Transverse colon (tissue), 4 donors: ENCODE measurements around the gene STAT3. TPM values are rescaled to one million over a fixed set of nuclear protein-coding genes. Genes with fewer than 3 reads are reported as not detected.
"Not testable (repeated sequence)": the region's sequence is repeated elsewhere in the genome, so short reads cannot be mapped to it uniquely, and the experiment has no call there.

Source experiments
- DNase-seq: peaks from one replicate; pipeline ENCODE4 v3.0.0-alpha.2; 2019
- H3K27ac ChIP-seq, 4 donors: fragments of 200-600 bp; sonication (generic); 2 replicates each; pipeline ENCODE4 v1.5.1; 2016 to 2018; ENCODE audit warnings: inconsistent platforms in 4 of 4
- H3K27me3 ChIP-seq: fragments of 200-600 bp; sonication (generic); 2 replicates; pipeline ENCODE4 v1.5.1; 2017; ENCODE audit warnings: inconsistent platforms
- H3K36me3 ChIP-seq, 4 donors: fragments of 200-600 bp; sonication (generic); 2 replicates each; pipeline ENCODE4 v1.5.1; 2017 to 2019; ENCODE audit warnings: inconsistent platforms in 4 of 4
- H3K4me1 ChIP-seq, 4 donors: fragments of 200-600 bp; sonication (generic); 2 replicates each; pipeline ENCODE4 v1.5.1; 2017 to 2020; ENCODE audit warnings: inconsistent platforms in 4 of 4
- H3K4me3 ChIP-seq, 4 donors: fragments of 200-600 bp; sonication (generic); 1 replicate in 1 of 4; 2 replicates in 3 of 4; pipeline versions ENCODE4 v1.5.1 to v1.6.1; 2017 to 2019; ENCODE audit warnings: inconsistent platforms in 4 of 4
- H3K9me3 ChIP-seq, 2 donors: fragments of 200-600 bp; sonication (generic); 2 replicates each; pipeline ENCODE4 v1.5.1; 2017 to 2019; ENCODE audit warnings: inconsistent platforms in 2 of 2
- EP300 ChIP-seq: sonication (generic); formaldehyde crosslinking; IDR thresholded peaks from one replicate; pipeline ENCODE4 v1.6.1; 2017; ENCODE audit warnings: antibody characterized with exemption, low read depth
- POLR2A ChIP-seq: fragments of 450-650 bp; IDR thresholded peaks from one replicate; pipeline ENCODE4 v1.6.1; 2016; ENCODE audit warnings: antibody characterized with exemption, mild to moderate bottlenecking, moderate library complexity
- POLR2AphosphoS5 ChIP-seq, 3 donors: sonication (generic); formaldehyde crosslinking; IDR thresholded peaks; one replicate each; pipeline ENCODE4 v1.6.1; 2016; ENCODE audit warnings: antibody characterized with exemption in 3 of 3
- WGBS, 2 donors: methylation state at CpG; one replicate each; pipeline ENCODE4 v1.1.5; 2018; ENCODE audit warnings: low coverage in 1 of 2; 5-methylcytosine and 5-hydroxymethylcytosine counted together
- in situ Hi-C, 4 donors: fragments of 200-750 bp; cut with MboI; loops; one replicate each; pipeline versions ENCODE4 v1.15.0 to v1.15.1; 2017; ENCODE audit warnings: low sequenced_read_pairs in 3 of 4, low pct_ligation_motif_present in 1 of 4, low pct_unique_long_range_greater_than_20kb in 1 of 4
- intact Hi-C: fragments of 100-400 bp; cut with DNase I; formaldehyde crosslinking; loops from one replicate; pipeline ENCODE4 v1.15.1; 2023; ENCODE audit warnings: low total_unique reads
- total RNA-seq, 4 donors: library from RNA; depleted of rRNA; stranded (reverse); fragments of >200 nt; gene quantifications; one replicate each; pipeline ENCODE4 v1.1.0, GENCODE V29; 2016
- TF ChIP-seq, protein P1 (sequence below), 5 experiments: fragments of 200-600 bp in 3 of 5; fragments of 450-650 bp in 2 of 5; sonication (generic) in 3 of 5; IDR thresholded peaks; 1 replicate in 2 of 5; 2 replicates in 3 of 5; pipeline ENCODE4 v1.5.1; 2016 to 2017; ENCODE audit warnings: antibody characterized with exemption in 5 of 5, inconsistent platforms in 3 of 5, mild to moderate bottlenecking in 2 of 5, moderate library complexity in 1 of 5

STAT3 gene
- total RNA-seq, 4 donors from 2014 or later: 110 to 156 (median 130) TPM

DNA sequence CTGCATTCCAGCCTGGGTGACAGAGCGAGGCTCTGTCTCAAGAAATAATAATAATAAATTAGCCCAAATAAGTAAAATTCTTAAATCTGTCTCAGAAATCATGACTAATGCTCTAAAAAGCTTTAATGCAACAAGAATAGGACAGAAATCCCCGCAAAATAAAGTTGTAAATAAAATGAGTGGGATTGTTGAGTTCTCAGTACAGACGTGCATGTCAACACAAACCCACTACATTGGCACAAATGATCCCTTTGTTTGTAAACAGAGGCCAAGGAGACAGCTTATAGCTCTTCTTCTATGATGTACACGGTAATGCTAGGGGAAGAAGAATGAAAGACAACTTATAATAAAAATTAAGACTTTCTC is 118.1 kb downstream of the STAT3 start:
- H3K4me3 ChIP-seq: no peak overlapping the region
- peaks cover 0 to 78% (median 30%) of the 10 kb centered on the region in 4 donors for H3K4me1 ChIP-seq
- no peaks in the 10 kb centered on the region for H3K27me3 ChIP-seq
- H3K9me3 ChIP-seq: no peaks in the 10 kb centered on the region
- peak overlapping the region; percentile 23 to 65 (median 34) for H3K27ac ChIP-seq
- TF ChIP-seq, protein P1, sequence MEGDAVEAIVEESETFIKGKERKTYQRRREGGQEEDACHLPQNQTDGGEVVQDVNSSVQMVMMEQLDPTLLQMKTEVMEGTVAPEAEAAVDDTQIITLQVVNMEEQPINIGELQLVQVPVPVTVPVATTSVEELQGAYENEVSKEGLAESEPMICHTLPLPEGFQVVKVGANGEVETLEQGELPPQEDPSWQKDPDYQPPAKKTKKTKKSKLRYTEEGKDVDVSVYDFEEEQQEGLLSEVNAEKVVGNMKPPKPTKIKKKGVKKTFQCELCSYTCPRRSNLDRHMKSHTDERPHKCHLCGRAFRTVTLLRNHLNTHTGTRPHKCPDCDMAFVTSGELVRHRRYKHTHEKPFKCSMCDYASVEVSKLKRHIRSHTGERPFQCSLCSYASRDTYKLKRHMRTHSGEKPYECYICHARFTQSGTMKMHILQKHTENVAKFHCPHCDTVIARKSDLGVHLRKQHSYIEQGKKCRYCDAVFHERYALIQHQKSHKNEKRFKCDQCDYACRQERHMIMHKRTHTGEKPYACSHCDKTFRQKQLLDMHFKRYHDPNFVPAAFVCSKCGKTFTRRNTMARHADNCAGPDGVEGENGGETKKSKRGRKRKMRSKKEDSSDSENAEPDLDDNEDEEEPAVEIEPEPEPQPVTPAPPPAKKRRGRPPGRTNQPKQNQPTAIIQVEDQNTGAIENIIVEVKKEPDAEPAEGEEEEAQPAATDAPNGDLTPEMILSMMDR (IDR thresholded peaks at IDR 0.05): no peak
- TF ChIP-seq EP300: no peak
- TF ChIP-seq POLR2AphosphoS5 (IDR thresholded peaks at IDR 0.05): no peak
- TF ChIP-seq POLR2A: no peak
- H3K36me3 ChIP-seq: no peaks in the 10 kb centered on the region
- intact Hi-C loops: no loop called here
- no peak for DNase-seq
- in situ Hi-C loops: no loop called here
- 72 to 80% methylated on average over 4 of the region's 4 CpGs for WGBS, 2 donors

GRCh38 chr17:42268236-42268635 is 120.0 kb downstream of the STAT3 start:
- in situ Hi-C loops (no loop called here), intact Hi-C loops (no loop called here)
- Histone ChIP-seq H3K9me3 (no peaks in the 10 kb centered on the region), H3K4me3 (no peak overlapping the region), H3K27ac (peak overlapping the region in 1 of 4 donors; percentile 40), H3K4me1 (peaks cover 0 to 60% (median 18%) of the 10 kb centered on the region in 4 donors), H3K27me3 (no peaks in the 10 kb centered on the region), H3K36me3 (no peaks in the 10 kb centered on the region)
- no peak for DNase-seq
- WGBS, 2 donors: 72 to 84% methylated on average over 5 of the region's 5 CpGs
- TF ChIP-seq EP300 (no peak), POLR2AphosphoS5 (IDR thresholded peaks at IDR 0.05) (no peak), POLR2A (no peak)

DNA sequence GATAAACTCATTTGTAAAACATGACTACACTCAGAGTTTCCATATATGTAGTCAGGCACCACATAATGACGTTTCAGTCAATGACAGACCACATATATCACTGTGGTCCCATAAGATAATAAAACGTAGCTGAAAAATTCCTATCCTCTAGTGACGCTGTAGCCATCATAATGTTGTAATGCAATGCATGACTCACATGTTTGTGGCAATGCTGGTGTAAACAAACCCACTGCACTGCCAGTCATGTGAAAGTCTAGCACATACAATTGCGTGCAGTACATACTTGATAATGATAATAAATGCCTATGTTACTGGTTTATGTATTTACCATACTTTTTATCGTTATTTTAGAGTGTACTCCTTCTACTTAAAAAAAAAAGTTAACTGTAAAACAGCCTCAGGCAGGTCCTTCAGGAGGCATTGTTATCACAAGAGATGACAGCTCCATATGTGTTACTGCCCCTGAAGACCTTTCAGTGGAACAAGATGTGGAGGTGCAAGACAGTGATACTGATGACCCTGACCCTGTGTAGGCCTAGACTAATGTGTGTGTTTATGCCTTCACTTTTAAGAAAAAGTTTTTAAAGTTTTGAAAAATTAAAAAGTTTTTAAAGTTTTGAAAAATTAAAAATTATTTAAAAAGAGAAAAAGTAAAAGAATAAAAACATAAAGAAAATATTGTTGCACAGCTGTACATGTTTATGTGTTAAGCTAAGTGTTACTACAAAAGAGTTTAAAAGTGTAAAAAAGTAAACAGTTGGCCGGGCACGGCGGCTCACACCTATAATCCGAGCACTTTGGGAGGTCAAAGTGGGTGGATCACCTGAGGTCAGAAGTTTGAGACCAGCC is 121.1 kb downstream of the STAT3 start:
- intact Hi-C loops (no loop called here), in situ Hi-C loops (no loop called here)
- H3K27ac ChIP-seq: peak overlapping the region; percentile 28 to 53 (median 32)
- DNase-seq: no peak
- no peaks in the 10 kb centered on the region for H3K36me3 ChIP-seq
- 58 to 66% methylated on average over 9 of the region's 9 CpGs for WGBS, 2 donors
- no peak for TF ChIP-seq POLR2A
- TF ChIP-seq EP300: peak; percentile 94
- TF ChIP-seq, protein P1 (IDR thresholded peaks at IDR 0.05): no peak
- TF ChIP-seq POLR2AphosphoS5 (IDR thresholded peaks at IDR 0.05): peak; percentile 42 to 72 (median 70)
- peaks cover 0 to 49% (median 13%) of the 10 kb centered on the region in 4 donors for H3K4me1 ChIP-seq
- H3K9me3 ChIP-seq: no peaks in the 10 kb centered on the region
- no peaks in the 10 kb centered on the region for H3K27me3 ChIP-seq
- no peak overlapping the region for H3K4me3 ChIP-seq

DNA sequence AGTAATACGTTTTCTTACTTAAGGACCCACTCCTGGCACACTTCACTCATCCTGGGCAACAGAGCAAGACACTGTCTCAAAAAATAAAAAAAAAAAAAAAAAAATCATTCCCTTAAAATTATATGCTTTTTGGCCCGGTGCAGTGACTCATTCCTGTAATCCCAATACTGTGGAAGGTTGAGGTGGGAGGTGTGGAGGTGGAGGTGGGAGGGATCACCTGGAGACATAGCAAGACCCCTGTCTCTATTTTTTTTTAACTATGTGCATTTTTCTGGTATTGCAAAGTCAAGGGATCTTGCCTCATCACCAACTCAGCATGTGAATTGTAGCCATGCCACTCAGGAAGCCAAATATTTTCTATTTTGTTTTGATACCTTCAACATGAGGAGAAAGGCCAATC is 121.8 kb downstream of the STAT3 start:
- no peak for DNase-seq
- H3K4me1 ChIP-seq: peaks cover 0 to 42% (median 10%) of the 10 kb centered on the region in 4 donors
- no peaks in the 10 kb centered on the region for H3K9me3 ChIP-seq
- no peaks in the 10 kb centered on the region for H3K27me3 ChIP-seq
- TF ChIP-seq POLR2AphosphoS5 (IDR thresholded peaks at IDR 0.05): no peak
- in situ Hi-C loops: no loop called here
- no peaks in the 10 kb centered on the region for H3K36me3 ChIP-seq
- peak overlapping the region in 2 of 4 donors; percentile 31 to 51 for H3K27ac ChIP-seq
- no peak overlapping the region for H3K4me3 ChIP-seq
- 77 to 92% methylated on average over 2 of the region's 2 CpGs for WGBS, 2 donors
- intact Hi-C loops: no loop called here

- in situ Hi-C loops, H3K27ac ChIP-seq, H3K36me3 ChIP-seq, H3K27me3 ChIP-seq, DNase-seq, H3K4me3 ChIP-seq, H3K9me3 ChIP-seq, intact Hi-C loops: not testable (repeated sequence)
- WGBS, 2 donors: 90% methylated on average over 3 of the region's 4 CpGs; no CpG with 5 or more reads in 1 of the 2 donors
- peaks cover 0 to 28% (median 1%) of the 10 kb centered on the region in 4 donors for H3K4me1 ChIP-seq
Observed at GRCh38 chr17:42264366-42264765, 123.9 kb downstream of the STAT3 start.

Other genes with a start within 250 kb of the STAT3 start
- 100 to 1,000 TPM in 2 of 4 donors, 10 to 100 TPM in 2; 40.8 to 172 (median 112) TPM for gene RAB5C, start 233.5 kb downstream of the STAT3 start, total RNA-seq
- gene KCNH4, start 207.3 kb downstream of the STAT3 start, total RNA-seq: not detected
- not detected for gene HCRT, start 203.0 kb downstream of the STAT3 start, total RNA-seq
- gene GHDC, start 193.9 kb downstream of the STAT3 start, total RNA-seq: 10 to 100 TPM; 10.8 to 34.6 (median 32.2) TPM
- gene STAT5B, start 112.1 kb downstream of the STAT3 start, total RNA-seq: 100 to 1,000 TPM in 2 of 4 donors, 10 to 100 TPM in 2; 51.3 to 151 (median 79.1) TPM
- gene STAT5A, start 99.9 kb downstream of the STAT3 start, total RNA-seq: 10 to 100 TPM; 36.2 to 93.7 (median 50.3) TPM
- 100 to 1,000 TPM in 1 of 4 donors, 10 to 100 TPM in 3; 53.7 to 135 (median 69.2) TPM for gene CAVIN1, start 34.8 kb upstream of the STAT3 start, total RNA-seq
- gene ATP6V0A1, start 70.4 kb upstream of the STAT3 start, total RNA-seq: 100 to 1,000 TPM in 2 of 4 donors, 10 to 100 TPM in 2; 91.8 to 313 (median 115) TPM
- gene NAGLU, start 147.8 kb upstream of the STAT3 start, total RNA-seq: 10 to 100 TPM; 35.4 to 95.7 (median 66.2) TPM
- gene HSD17B1, start 164.5 kb upstream of the STAT3 start, total RNA-seq: 1 to 10 TPM in 1 of 4 donors, under 1 TPM in 2, not detected in 1; 0.41 to 2.2 (median 0.95) TPM
- gene COASY, start 173.7 kb upstream of the STAT3 start, total RNA-seq: 10 to 100 TPM; 46.4 to 91.7 (median 57.6) TPM
- 100 to 1,000 TPM in 3 of 4 donors, 10 to 100 TPM in 1; 81.3 to 191 (median 143) TPM for gene MLX, start 178.7 kb upstream of the STAT3 start, total RNA-seq
- gene PSMC3IP, start 189.3 kb upstream of the STAT3 start, total RNA-seq: 1 to 10 TPM in 2 of 4 donors, under 1 TPM in 1, not detected in 1; 0.96 to 2.6 (median 1.3) TPM
- 10 to 100 TPM; 47.2 to 71.8 (median 59.0) TPM for gene RETREG3, start 220.9 kb upstream of the STAT3 start, total RNA-seq
- 10 to 100 TPM in 2 of 4 donors, 1 to 10 TPM in 2; 6.0 to 27.7 (median 14.3) TPM for gene TUBG1, start 221.2 kb upstream of the STAT3 start, total RNA-seq